GM10266 (cell line): ENCODE measurements around the gene SLC25A27.

Experiments
- DNase-seq: peaks from one replicate; pipeline ENCODE4 v3.0.0; 2012; ENCODE audit errors: extremely low spot score
- CTCF ChIP-seq: IDR thresholded peaks from 2 replicates; pipeline ENCODE4 v1.5.1; 2012; ENCODE audit warnings: mild to moderate bottlenecking, low read depth; ENCODE audit not compliant: control insufficient read depth, insufficient read depth; ENCODE audit errors: missing control alignments

Gene SLC25A27

GRCh38 chr6:46688966-46689335 lies 36.2 kb downstream of the SLC25A27 start:
- no peak for TF ChIP-seq CTCF
- DNase-seq, result no peak

- no peak for TF ChIP-seq CTCF
- no peak for DNase-seq
Observed at GRCh38 chr6:46689657-46690056, 36.9 kb downstream of the SLC25A27 start.

GRCh38 chr6:46690141-46690755 lies 37.5 kb downstream of the SLC25A27 start:
- TF ChIP-seq CTCF, result no peak
- DNase-seq, result no peak

GRCh38 chr6:46690911-46691451 lies 38.2 kb downstream of the SLC25A27 start:
- no peak for TF ChIP-seq CTCF
- no peak for DNase-seq

GRCh38 chr6:46699970-46700369 lies 47.2 kb downstream of the SLC25A27 start:
- DNase-seq, result no peak
- no peak for TF ChIP-seq CTCF

GRCh38 chr6:46704562-46704961 lies 51.8 kb downstream of the SLC25A27 start:
- TF ChIP-seq CTCF, result no peak
- DNase-seq, result no peak

- DNase-seq, result no peak
- TF ChIP-seq CTCF, result no peak
Observed at GRCh38 chr6:46706464-46706863, 53.7 kb downstream of the SLC25A27 start.
